ENCODE results near the gene PLXDC2.

Gene PLXDC2

GRCh38 chr10:20221356-20221755, 405.1 kb downstream of the PLXDC2 start:
- TF ChIP-seq CTCF (IDR thresholded peaks at IDR 0.05; ENCODE audit: control insufficient read depth, extremely low read depth, insufficient read depth) = no peak
- no peak for DNase-seq (ENCODE audit: low read depth)
- no peak overlapping the region for H3K4me3 ChIP-seq (ENCODE audit: low read depth, low read length)

- no peak overlapping the region for H3K4me3 ChIP-seq (ENCODE audit: low read depth, low read length)
- no peak for DNase-seq (ENCODE audit: low read depth)
- TF ChIP-seq CTCF (IDR thresholded peaks at IDR 0.05; ENCODE audit: control insufficient read depth, extremely low read depth, insufficient read depth) = no peak
These were observed 412.5 kb downstream of the PLXDC2 start for GRCh38 chr10:20228729-20229128.

GRCh38 chr10:20232079-20232705, 416.0 kb downstream of the PLXDC2 start:
- no peak for TF ChIP-seq CTCF (IDR thresholded peaks at IDR 0.05; ENCODE audit: control insufficient read depth, extremely low read depth, insufficient read depth)
- DNase-seq (ENCODE audit: low read depth) = no peak
- H3K4me3 ChIP-seq (ENCODE audit: low read depth, low read length) = no peak overlapping the region

- no peak overlapping the region for H3K4me3 ChIP-seq (ENCODE audit: low read depth, low read length)
- no peak for TF ChIP-seq CTCF (IDR thresholded peaks at IDR 0.05; ENCODE audit: control insufficient read depth, extremely low read depth, insufficient read depth)
- no peak for DNase-seq (ENCODE audit: low read depth)
These were observed 417.2 kb downstream of the PLXDC2 start for GRCh38 chr10:20233423-20233822.

GRCh38 chr10:20234579-20234978, 418.3 kb downstream of the PLXDC2 start:
- no peak for DNase-seq (ENCODE audit: low read depth)
- H3K4me3 ChIP-seq (ENCODE audit: low read depth, low read length) = no peak overlapping the region
- TF ChIP-seq CTCF (IDR thresholded peaks at IDR 0.05; ENCODE audit: control insufficient read depth, extremely low read depth, insufficient read depth) = no peak

- no peak overlapping the region for H3K4me3 ChIP-seq (ENCODE audit: low read depth, low read length)
- DNase-seq (ENCODE audit: low read depth) = no peak
- no peak for TF ChIP-seq CTCF (IDR thresholded peaks at IDR 0.05; ENCODE audit: control insufficient read depth, extremely low read depth, insufficient read depth)
These were observed 420.9 kb downstream of the PLXDC2 start for GRCh38 chr10:20237091-20237570.

GRCh38 chr10:20237586-20237985, 421.4 kb downstream of the PLXDC2 start:
- TF ChIP-seq CTCF (IDR thresholded peaks at IDR 0.05; ENCODE audit: control insufficient read depth, extremely low read depth, insufficient read depth) = no peak
- DNase-seq (ENCODE audit: low read depth) = no peak
- no peak overlapping the region for H3K4me3 ChIP-seq (ENCODE audit: low read depth, low read length)
